IMR-90 (cell line): ENCODE measurements around the gene B3GAT3. TPM values are rescaled to one million over a fixed set of nuclear protein-coding genes. Genes with fewer than 3 reads are reported as not detected.

Experiments
- ATAC-seq: fragments of 200-7000 bp; cut with Tn5 transposase; 2 replicates; pipeline ENCODE4 v1.9.1; 2020; ENCODE audit warnings: low read depth, mild to moderate bottlenecking, moderate library complexity
- BruUV-seq: library from RNA; stranded (reverse); fragments of 400-500 nt; replicated peaks from 2 replicates; lab custom pipeline; 2021; lab: Mats Ljungman, UMichigan
- CTCF ChIA-PET: fragments of 300-600 bp; formaldehyde crosslinking; extraction: SDS; loops from one replicate; lab custom pipeline; 2021; ENCODE audit warnings: antibody characterized with exemption; lab: Yijun Ruan, JAX
- POLR2A ChIA-PET: fragments of 300-600 bp; sonication (Branson Sonifier 250); formaldehyde crosslinking; loops from one replicate; lab custom pipeline; 2022; ENCODE audit warnings: antibody characterized with exemption; ENCODE audit not compliant: unreplicated experiment; lab: Charles Lee
- DNase-seq: peaks from one replicate; pipeline ENCODE4 v3.0.0; 2013
- H2AFZ ChIP-seq: replicated peaks from 2 replicates; pipeline ENCODE3; 2013; ENCODE audit warnings: low read length, mild to moderate bottlenecking; ENCODE audit not compliant: poor library complexity
- H2AK5ac ChIP-seq: 2 replicates; pipeline ENCODE4 v1.6.1; 2013; ENCODE audit warnings: low read depth, low read length, inconsistent platforms
- H2AK9ac ChIP-seq: replicated peaks from 2 replicates; pipeline ENCODE3; 2013; ENCODE audit warnings: mild to moderate bottlenecking, low read depth, low read length, moderate library complexity; ENCODE audit not compliant: poor library complexity
- H2BK120ac ChIP-seq: 2 replicates; pipeline ENCODE4 v1.6.1; 2013; ENCODE audit warnings: low read depth, low read length, inconsistent platforms
- H2BK15ac ChIP-seq: 3 replicates; pipeline ENCODE4 v1.6.1; 2013; ENCODE audit warnings: low read depth, low read length, inconsistent platforms
- H2BK20ac ChIP-seq: 2 replicates; pipeline ENCODE4 v1.6.1; 2013; ENCODE audit warnings: low read depth, mild to moderate bottlenecking, inconsistent platforms, low read length, moderate library complexity
- H2BK5ac ChIP-seq: 2 replicates; pipeline ENCODE4 v1.6.1; 2013; ENCODE audit warnings: mild to moderate bottlenecking, low read depth, low read length, inconsistent platforms; ENCODE audit not compliant: poor library complexity, severe bottlenecking
- H3K14ac ChIP-seq: replicated peaks from 2 replicates; pipeline ENCODE4 v1.6.1; 2013; ENCODE audit warnings: low read depth, low read length, inconsistent platforms
- H3K18ac ChIP-seq: 2 replicates; pipeline ENCODE4 v1.6.1; 2013; ENCODE audit warnings: low read depth, low read length, control low read depth
- H3K23ac ChIP-seq: 2 replicates; pipeline ENCODE4 v1.6.1; 2013; ENCODE audit warnings: low read depth, low read length, inconsistent platforms
- H3K27ac ChIP-seq: 2 replicates; pipeline ENCODE4 v1.5.1; 2013; ENCODE audit warnings: mild to moderate bottlenecking, control low read depth, low read length; ENCODE audit not compliant: insufficient read depth
- H3K27me3 ChIP-seq: 2 replicates; pipeline ENCODE4 v1.6.1; 2013; ENCODE audit warnings: low read length; ENCODE audit not compliant: control insufficient read depth, insufficient read depth
- H3K36me3 ChIP-seq: 2 replicates; pipeline ENCODE4 v1.6.1; 2013; ENCODE audit warnings: low read length, mixed read lengths; ENCODE audit not compliant: control insufficient read depth, insufficient read depth
- H3K4ac ChIP-seq: 2 replicates; pipeline ENCODE4 v1.6.1; 2013; ENCODE audit warnings: low read depth, low read length, inconsistent platforms
- H3K4me1 ChIP-seq: 2 replicates; pipeline ENCODE4 v1.6.1; 2013; ENCODE audit warnings: low read length, mixed read lengths; ENCODE audit not compliant: control insufficient read depth, insufficient read depth
- H3K4me2 ChIP-seq: 2 replicates; pipeline ENCODE4 v1.6.1; 2013; ENCODE audit warnings: low read depth, mild to moderate bottlenecking, control low read depth, low read length, moderate library complexity
- H3K4me3 ChIP-seq: 2 replicates; pipeline ENCODE4 v1.5.1; 2013; ENCODE audit warnings: low read depth, mild to moderate bottlenecking, control low read depth, low read length, moderate library complexity; ENCODE audit not compliant: insufficient read depth
- H3K56ac ChIP-seq: 2 replicates; pipeline ENCODE4 v1.6.1; 2013; ENCODE audit warnings: low read length, inconsistent platforms; ENCODE audit not compliant: insufficient read depth; ENCODE audit errors: extremely low read depth
- H3K79me1 ChIP-seq, 2 experiments: 2 replicates each; pipeline ENCODE4 v1.6.1; 2013; ENCODE audit warnings: low read length in 2 of 2, inconsistent platforms in 1 of 2, low read depth in 1 of 2
- H3K9ac ChIP-seq: 2 replicates; pipeline ENCODE4 v1.6.1; 2013; ENCODE audit warnings: low read depth, low read length, control low read depth
- H3K9me1 ChIP-seq: 2 replicates; pipeline ENCODE4 v1.6.1; 2013; ENCODE audit warnings: low read length, inconsistent platforms; ENCODE audit not compliant: insufficient read depth
- H3K9me3 ChIP-seq: 2 replicates; pipeline ENCODE4 v1.6.1; 2013; ENCODE audit warnings: low read length; ENCODE audit not compliant: control insufficient read depth, insufficient read depth
- H4K20me1 ChIP-seq: 2 replicates; pipeline ENCODE4 v1.6.1; 2013; ENCODE audit warnings: low read length, inconsistent platforms; ENCODE audit not compliant: insufficient read depth
- H4K5ac ChIP-seq: 2 replicates; pipeline ENCODE4 v1.6.1; 2013; ENCODE audit warnings: mild to moderate bottlenecking, low read depth, low read length, control low read depth
- H4K8ac ChIP-seq, 2 experiments: 2 replicates each; pipeline ENCODE4 v1.6.1; 2013; ENCODE audit warnings: low read depth in 2 of 2, low read length in 2 of 2, control low read depth in 1 of 2, inconsistent platforms in 1 of 2
- H4K91ac ChIP-seq: 2 replicates; pipeline ENCODE4 v1.6.1; 2013; ENCODE audit warnings: low read depth, low read length, inconsistent platforms; ENCODE audit not compliant: insufficient read depth
- BHLHE40 ChIP-seq: fragments of 150-350 bp; IDR thresholded peaks from 2 replicates; pipeline ENCODE4 v1.6.1; 2016; ENCODE audit warnings: mild to moderate bottlenecking, low read depth, low read length
- CEBPB ChIP-seq: IDR thresholded peaks from 2 replicates; pipeline ENCODE4 v1.6.1; 2012; ENCODE audit warnings: low read depth, low read length, improper control_type of control experiment
- CHD1 ChIP-seq: IDR thresholded peaks from 2 replicates; pipeline ENCODE4 v1.6.1; 2012; ENCODE audit warnings: low read depth, low read length, improper control_type of control experiment
- FOS ChIP-seq: fragments of 150-350 bp; IDR thresholded peaks from 2 replicates; pipeline ENCODE4 v1.6.1; 2016; ENCODE audit warnings: low read depth, low read length
- MAFK ChIP-seq: IDR thresholded peaks from 2 replicates; pipeline ENCODE4 v1.6.1; 2012; ENCODE audit warnings: low read depth, low read length, improper control_type of control experiment
- MAZ ChIP-seq: IDR thresholded peaks from 2 replicates; pipeline ENCODE4 v1.6.1; 2012; ENCODE audit warnings: low read depth, mild to moderate bottlenecking, low read length, improper control_type of control experiment, moderate library complexity, borderline replicate concordance
- POLR2A ChIP-seq: IDR thresholded peaks from 2 replicates; pipeline ENCODE4 v1.6.1; 2012; ENCODE audit warnings: mild to moderate bottlenecking, low read depth, low read length
- WGBS, 2 experiments: methylation state at CpG; one replicate each; pipeline versions ENCODE4 v1.1.5 to v1.1.7; 2013; ENCODE audit warnings: missing lambda C conversion rate in 2 of 2; ENCODE audit not compliant: insufficient read length in 1 of 2; ENCODE audit errors: extremely low coverage in 2 of 2; 5-methylcytosine and 5-hydroxymethylcytosine counted together
- dilution Hi-C: fragments of 300-500 bp; cut with HindIII; formaldehyde crosslinking; loops from one replicate; pipeline ENCODE4 v1.14.3; 2018; ENCODE audit warnings: low sequenced_read_pairs; ENCODE audit not compliant: unreplicated experiment
- in situ Hi-C: fragments of 300-500 bp; cut with MboI; formaldehyde crosslinking; loops from 3 replicates; pipeline ENCODE4 v1.14.3; 2019; ENCODE audit warnings: low sequenced_read_pairs, inconsistent platforms, mixed read lengths
- intact Hi-C: fragments of 100-400 bp; cut with micrococcal nuclease; formaldehyde crosslinking; loops from 2 replicates; pipeline ENCODE4 v1.10.0; 2022
- polyA plus RNA-seq, 3 experiments: library from polyadenylated mRNA; depleted of rRNA; stranded (reverse); fragments of >200 nt; gene quantifications; 2 replicates each; pipeline ENCODE4 v1.2.3, GENCODE V29; 2012; ENCODE audit warnings: low replicate concordance in 1 of 3
- total RNA-seq: library from RNA; depleted of rRNA; stranded (reverse); fragments of >200 nt; gene quantifications from 2 replicates; pipeline ENCODE4 v1.2.3, GENCODE V29; 2012

B3GAT3 gene
- total and polyA plus RNA-seq, 2 of the 4 experiments (the other 2 are of a cell fraction), result 10.4 to 38.4 TPM

- Histone ChIP-seq H3K4ac (peak within 1 kb of the TSS; percentile 91), H2AK9ac (peak within 1 kb of the TSS; percentile 99), H2AK5ac (peak within 1 kb of the TSS; percentile 93), H3K27me3 (no peaks in the 10 kb centered on the region), H2BK15ac (no peak within 1 kb of the TSS; the same call in 2 of the 3 replicates), H3K18ac (no peak within 1 kb of the TSS), H3K79me1 (peaks cover 33 to 55% of the 10 kb centered on the region in 2 experiments), H3K27ac (peak within 1 kb of the TSS; percentile 74), H3K14ac (peak within 1 kb of the TSS; percentile 95), H2BK20ac (no peak within 1 kb of the TSS), H2BK5ac (peak within 1 kb of the TSS; percentile 64), H3K9ac (peak within 1 kb of the TSS; percentile 79), H3K36me3 (peaks cover 15% of the 10 kb centered on the region), H3K4me1 (peaks cover 8% of the 10 kb centered on the region), H4K5ac (peak within 1 kb of the TSS; percentile 11), H2AFZ (peak within 1 kb of the TSS; percentile 97), H3K4me3 (peak within 1 kb of the TSS; percentile 73), H3K9me3 (no peaks in the 10 kb centered on the region), H3K9me1 (peaks cover 9% of the 10 kb centered on the region), H3K23ac (peak within 1 kb of the TSS; percentile 89), H4K20me1 (peaks cover 18% of the 10 kb centered on the region), H2BK120ac (peak within 1 kb of the TSS; percentile 3; the same call in 1 of the 2 replicates), H3K4me2 (peak within 1 kb of the TSS; percentile 88), H4K8ac (peak within 1 kb of the TSS; percentile 69), H3K56ac (peak within 1 kb of the TSS; percentile 67), H4K91ac (peak within 1 kb of the TSS; percentile 82)
- dilution Hi-C loops (no loop called here), in situ Hi-C loops (no loop called here), intact Hi-C loops (no loop called here)
- CTCF ChIA-PET, result interaction anchor here (0.6 to 1.4 kb wide), 4 partner anchors 12 to 220 kb away, joined by 3 to 4 read pairs (median 3); partner anchors contain the start of gene INTS5
- TSS peak; percentile 87 for BruUV-seq
- peak; percentile 91 for DNase-seq
- POLR2A ChIA-PET, result interaction anchor here (0.5 to 1.6 kb wide), 13 partner anchors 11 to 312 kb away, joined by 3 to 24 read pairs (median 4); partner anchors contain the start of genes EEF1G, INTS5, MTA2 and TUT1
- ATAC-seq, result peak; percentile 95
- WGBS, 2 experiments, result 0% methylated on average over 22 of the region's 47 CpGs; no CpG with 5 or more reads in 1 of the 2 experiments
- TF ChIP-seq CEBPB, result no peak
- peak; percentile 87; the same call in 1 of the 2 replicates for TF ChIP-seq MAZ
- no peak for TF ChIP-seq BHLHE40
- TF ChIP-seq CHD1, result no peak
- TF ChIP-seq FOS, result no peak
- TF ChIP-seq POLR2A, result peak; percentile 100
- TF ChIP-seq MAFK, result no peak
Measured at GRCh38 chr11:62665075-62665598, 43.4 kb upstream of the B3GAT3 start, which contains the start of the genes C11orf98 and CSKMT. TSS of gene C11orf98 (minus strand) at chr11:62665210. CDS start at chr11:62665169, 41 bp downstream. TSS of gene CSKMT (plus strand) at chr11:62665312. CDS start at chr11:62665880, 568 bp downstream.
